HCT116 (cell line): ENCODE measurements around the gene ABCC11. TPM values are rescaled to one million over a fixed set of nuclear protein-coding genes. Genes with fewer than 3 reads are reported as not detected.

Source experiments
- ATAC-seq: fragments of 200-7000 bp; cut with Tn5 transposase; 2 replicates; pipeline ENCODE4 v1.9.1; 2020; ENCODE audit warnings: mild to moderate bottlenecking, moderate library complexity
- BruUV-seq: library from RNA; stranded (reverse); fragments of 400-500 nt; replicated peaks from 2 replicates; lab custom pipeline; 2021; lab: Mats Ljungman, UMichigan
- CTCF ChIA-PET: fragments of 300-600 bp; sonication (Branson Sonifier 250); formaldehyde crosslinking; loops from one replicate; lab custom pipeline; 2021; ENCODE audit warnings: antibody characterized with exemption; lab: Charles Lee
- POLR2A ChIA-PET: fragments of 300-600, 350-600 bp; sonication (Branson Sonifier 250); formaldehyde crosslinking; loops from one replicate; lab custom pipeline; 2021; ENCODE audit warnings: antibody characterized with exemption; lab: Charles Lee
- RAD21 ChIA-PET, 2 experiments: fragments of 300-600 bp; sonication (Branson Sonifier 250); formaldehyde crosslinking; loops; one replicate each; lab custom pipeline; 2023; ENCODE audit warnings: low total read pairs in 2 of 2; ENCODE audit not compliant: uncharacterized antibody in 2 of 2, unreplicated experiment in 2 of 2, low non-redundant PET in 1 of 2; lab: Charles Lee
- DNase-seq: peaks from one replicate; pipeline ENCODE4 v3.0.0-alpha.2; 2010; ENCODE audit warnings: low read depth, low spot score
- H2AFZ ChIP-seq: fragments of 200-600 bp; shearing (Covaris generic), sonication (generic); 2 replicates; pipeline ENCODE4 v1.6.1; 2017; ENCODE audit warnings: low read depth, mixed run types, mixed read lengths, antibody characterized with exemption, low read length; ENCODE audit not compliant: poor library complexity, severe bottlenecking
- H3K27ac ChIP-seq: 2 replicates; pipeline ENCODE4 v1.5.1; 2012; ENCODE audit warnings: low read depth, low read length
- H3K27me3 ChIP-seq: fragments of 200-600 bp; sonication (generic); 2 replicates; pipeline ENCODE4 v1.6.1; 2016; ENCODE audit warnings: mixed run types, low read length, mixed read lengths; ENCODE audit not compliant: insufficient read depth
- H3K36me3 ChIP-seq, 2 experiments: fragments of 200-500 bp in 1 of 2; fragments of 200-600 bp in 1 of 2; sonication (Bioruptor generic) in 1 of 2; sonication (generic) in 1 of 2; 2 replicates each; pipeline versions ENCODE4 v1.5.1 to v1.6.1; 2014 to 2016; ENCODE audit warnings: low read length in 2 of 2, inconsistent platforms in 1 of 2, mixed read lengths in 1 of 2, mixed run types in 1 of 2; ENCODE audit not compliant: insufficient read depth in 2 of 2, control insufficient read depth in 1 of 2
- H3K4me1 ChIP-seq, 2 experiments: fragments of 200-600 bp in 1 of 2; sonication (generic) in 1 of 2; 2 replicates each; pipeline versions ENCODE4 v1.5.1 to v1.6.1; 2012 to 2017; ENCODE audit warnings: low read length in 2 of 2, inconsistent platforms in 1 of 2, mild to moderate bottlenecking in 1 of 2, mixed read lengths in 1 of 2, mixed run types in 1 of 2, moderate library complexity in 1 of 2; ENCODE audit not compliant: insufficient read depth in 2 of 2, control insufficient read depth in 1 of 2
- H3K4me2 ChIP-seq: fragments of 200-600 bp; sonication (generic); 2 replicates; pipeline ENCODE4 v1.6.1; 2017; ENCODE audit warnings: mixed run types, low read length, mixed read lengths
- H3K4me3 ChIP-seq, 2 experiments: fragments of 200-600 bp in 1 of 2; sonication (generic) in 1 of 2; replicated peaks in 1 of 2; 2 replicates each; pipeline ENCODE4 v1.5.1; 2011 to 2016; ENCODE audit warnings: low read length in 2 of 2, control low read depth in 1 of 2, low read depth in 1 of 2, mild to moderate bottlenecking in 1 of 2, mixed read lengths in 1 of 2, mixed run types in 1 of 2
- H3K79me2 ChIP-seq: fragments of 200-600 bp; sonication (generic); 2 replicates; pipeline ENCODE4 v1.6.1; 2017; ENCODE audit warnings: mild to moderate bottlenecking, mixed run types, low read length, moderate library complexity, mixed read lengths; ENCODE audit not compliant: insufficient read depth
- H3K9ac ChIP-seq: fragments of 200-600 bp; sonication (generic); 2 replicates; pipeline ENCODE4 v1.6.1; 2016; ENCODE audit warnings: low read length, mixed read lengths
- H3K9me2 ChIP-seq: fragments of 200-600 bp; sonication (generic), shearing (Covaris generic); 2 replicates; pipeline ENCODE4 v1.6.1; 2017; ENCODE audit warnings: mixed run types, mild to moderate bottlenecking, moderate library complexity; ENCODE audit not compliant: insufficient read depth
- H3K9me3 ChIP-seq, 2 experiments: fragments of 200-500 bp in 1 of 2; fragments of 200-600 bp in 1 of 2; sonication (Bioruptor generic) in 1 of 2; sonication (generic) in 1 of 2; 2 replicates each; pipeline ENCODE4 v1.6.1; 2014 to 2017; ENCODE audit warnings: low read length in 2 of 2, mixed read lengths in 2 of 2, inconsistent platforms in 1 of 2, low read depth in 1 of 2, mild to moderate bottlenecking in 1 of 2, mixed run types in 1 of 2, moderate library complexity in 1 of 2; ENCODE audit not compliant: control insufficient read depth in 1 of 2, insufficient read depth in 1 of 2
- H4K20me1 ChIP-seq: fragments of 200-600 bp; sonication (generic), shearing (Covaris generic); 2 replicates; pipeline ENCODE4 v1.6.1; 2017; ENCODE audit warnings: mixed run types, mild to moderate bottlenecking, moderate library complexity; ENCODE audit not compliant: insufficient read depth
- CBX3 ChIP-seq: IDR thresholded peaks from 2 replicates; pipeline ENCODE4 v1.6.1; 2012; ENCODE audit warnings: low read depth
- CTCF ChIP-seq, 3 experiments: fragments of 200-600 bp in 1 of 3; sonication (generic) in 1 of 3; IDR thresholded peaks in 2 of 3; conservative IDR thresholded peaks in 1 of 3; 2 replicates each; pipeline ENCODE4 v1.5.1; 2012 to 2017; ENCODE audit warnings: low read depth in 2 of 3, low read length in 2 of 3, antibody characterized with exemption in 1 of 3, borderline replicate concordance in 1 of 3, control low read depth in 1 of 3, mild to moderate bottlenecking in 1 of 3, mixed read lengths in 1 of 3, mixed run types in 1 of 3, moderate library complexity in 1 of 3; ENCODE audit not compliant: insufficient read depth in 1 of 3
- RAD21 ChIP-seq: IDR thresholded peaks from 2 replicates; pipeline ENCODE4 v1.6.1; 2012; ENCODE audit warnings: low read depth, mild to moderate bottlenecking
- ZFX ChIP-seq: fragments of 450-650 bp; IDR thresholded peaks from 2 replicates; pipeline ENCODE4 v1.6.1; 2017
- intact Hi-C: fragments of 100-400 bp; cut with micrococcal nuclease; formaldehyde crosslinking; loops from 2 replicates; pipeline ENCODE4 v1.10.0; 2022
- total RNA-seq: library from RNA; stranded (reverse); gene quantifications from one replicate; pipeline ENCODE4 v1.2.1, GENCODE V29; 2021; ENCODE audit not compliant: unreplicated experiment

ABCC11 gene
- total RNA-seq, 1 experiment from 2014 or later = 0.54 TPM

DNA sequence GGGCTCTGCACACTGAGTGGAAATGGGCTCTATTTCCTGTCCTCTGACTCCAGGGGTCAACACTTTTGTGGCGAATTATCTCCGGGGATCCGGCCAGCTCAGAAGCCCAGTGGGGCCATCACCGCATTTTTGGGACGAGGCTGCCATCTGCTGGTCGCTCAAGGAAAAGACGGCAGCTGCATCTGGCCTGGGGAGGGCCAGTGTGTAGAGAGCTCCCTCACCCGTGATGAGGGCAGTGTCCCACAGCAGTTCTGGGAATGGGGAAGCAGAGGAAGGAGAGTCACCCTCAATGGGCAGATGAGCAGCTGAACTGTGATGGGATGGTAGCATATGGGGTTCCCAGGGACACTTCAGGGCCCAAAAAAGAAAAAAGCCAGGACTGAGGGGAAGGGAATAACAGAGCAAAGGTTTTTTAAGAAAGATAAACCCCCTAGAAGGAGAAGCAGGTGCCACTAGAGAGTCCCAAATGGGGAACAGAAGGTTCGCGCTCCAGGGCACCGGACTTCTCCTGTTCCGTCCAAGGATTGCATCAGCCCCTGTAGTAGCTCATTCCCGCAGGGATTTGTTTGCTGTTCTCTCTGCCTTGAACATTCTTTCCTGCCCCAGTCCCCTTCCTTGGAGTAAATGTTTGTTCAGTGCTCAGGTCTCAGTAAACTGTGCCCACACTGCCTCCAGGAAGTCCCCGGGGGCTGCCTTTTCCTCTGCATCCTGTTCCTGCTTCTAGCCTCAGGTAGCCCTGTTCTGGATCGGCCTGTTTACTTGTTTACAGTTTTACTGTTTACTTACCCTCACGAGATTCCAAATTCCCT, 82.2 kb downstream of the ABCC11 start:
- peak; percentile 97 for ATAC-seq
- no peak overlapping the region for H3K9ac ChIP-seq
- no TSS peak for BruUV-seq
- H3K36me3 ChIP-seq = no peaks in the 10 kb centered on the region
- TF ChIP-seq CBX3 (0 out of 2 replicates have a peak, but pooled peaks have one; percentile 8), RAD21 (peak; percentile 96), CTCF (IDR thresholded peaks at IDR 0.05 in 2 of 3, conservative IDR thresholded peaks at IDR 0.05 in 1 of 3; ENCODE audit: borderline replicate concordance in 1 of 3, insufficient read depth in 1 of 3, low read depth in 2 of 3, low read length in 2 of 3) (peak; percentile 76 to 90 (median 86)), ZFX (no peak)
- TF ChIP-seq, all 23 proteins: peak for 3
- Histone ChIP-seq H3K9me3 (no peaks in the 10 kb centered on the region), H3K4me2 (peak overlapping the region; percentile 40; the same call in 1 of the 2 replicates), H3K27me3 (no peaks in the 10 kb centered on the region), H3K4me1 (peaks cover 0 to 7% of the 10 kb centered on the region in 2 experiments; a peak in 2 of 4 replicates), H3K27ac (no peak overlapping the region), H3K79me2 (no peaks in the 10 kb centered on the region), H3K4me3 (no peak overlapping the region), H3K9me2 (no peaks in the 10 kb centered on the region), H4K20me1 (no peaks in the 10 kb centered on the region), H2AFZ (peak overlapping the region; percentile 90)
- CTCF ChIA-PET = interaction anchor here (0.5 to 2.6 kb wide), 29 partner anchors 8 to 1536 kb away, joined by 3 to 34 read pairs (median 5); no protein-coding TSS in a partner anchor
- RAD21 ChIA-PET = interaction anchor here (0.9 to 1.4 kb wide), 8 partner anchors 361 to 1311 kb away, joined by 3 to 8 read pairs (median 5); partner anchors contain the start of gene NETO2 (in 1 of the 2)
- DNase-seq = peak; percentile 59
- intact Hi-C loops = loop anchor here (1.0 to 10.0 kb wide), 5 partner anchors 458 to 1493 kb away; no protein-coding TSS in a partner anchor
- POLR2A ChIA-PET = interaction anchor here (0.6 to 1.1 kb wide), 5 partner anchors 1023 to 1302 kb away, joined by 3 to 6 read pairs (median 3); no protein-coding TSS in a partner anchor
